HG03571 (cell line): Measurements from ENCODE around the gene GALK2.
"Not testable (repeated sequence)": the region's sequence is repeated elsewhere in the genome, so short reads cannot be mapped to it uniquely, and the experiment has no call there.

Experiments
- ATAC-seq: cut with Tn5 transposase; IDR thresholded peaks from one replicate; pipeline ENCODE4 v1.9.1; 2021; ENCODE audit not compliant: unreplicated experiment

The GALK2 gene

GRCh38 chr15:49328941-49329340, 158.9 kb downstream of the GALK2 start:
- ATAC-seq: no peak

GRCh38 chr15:49330166-49330565, 160.1 kb downstream of the GALK2 start:
- no peak for ATAC-seq

GRCh38 chr15:49331442-49331841, 161.4 kb downstream of the GALK2 start:
- no peak for ATAC-seq

GRCh38 chr15:49331951-49332350, 161.9 kb downstream of the GALK2 start:
- no peak for ATAC-seq

GRCh38 chr15:49339656-49340055, 169.6 kb downstream of the GALK2 start:
- ATAC-seq: no peak

GRCh38 chr15:49343546-49343945, 173.5 kb downstream of the GALK2 start:
- ATAC-seq: no peak

- ATAC-seq: not testable (repeated sequence)
These were observed 184.4 kb downstream of the GALK2 start for GRCh38 chr15:49354439-49354838.

GRCh38 chr15:49361370-49361769, 191.3 kb downstream of the GALK2 start:
- ATAC-seq: no peak

- ATAC-seq: no peak
These were observed 196.4 kb downstream of the GALK2 start for GRCh38 chr15:49366496-49366895.

GRCh38 chr15:49370782-49371181, 200.7 kb downstream of the GALK2 start:
- ATAC-seq: no peak

GRCh38 chr15:49372366-49372765, 202.3 kb downstream of the GALK2 start:
- ATAC-seq: no peak

GRCh38 chr15:49379996-49380395, 209.9 kb downstream of the GALK2 start:
- no peak for ATAC-seq

GRCh38 chr15:49380912-49381311, 210.9 kb downstream of the GALK2 start:
- no peak for ATAC-seq
